Esophagus squamous epithelium (tissue), 4 donors: ENCODE results near the gene YPEL3.
A peak's percentile ranks its signal among the peaks of the same experiment; 100 is the strongest.

Source experiments
- POLR2A ChIP-seq, 4 donors: fragments of 450-650 bp; IDR thresholded peaks; one replicate each; pipeline ENCODE4 v1.6.1; 2017; ENCODE audit warnings: antibody characterized with exemption in 4 of 4, mild to moderate bottlenecking in 4 of 4, moderate library complexity in 3 of 4
- TF ChIP-seq, protein P1 (sequence below), 6 experiments: fragments of 450-650 bp in 4 of 6; fragments of 200-600 bp in 2 of 6; sonication (generic) in 2 of 6; IDR thresholded peaks; one replicate each; pipeline ENCODE4 v1.5.1; 2016 to 2019; ENCODE audit warnings: antibody characterized with exemption in 6 of 6, mild to moderate bottlenecking in 4 of 6, moderate library complexity in 4 of 6

- TF ChIP-seq, protein P1, sequence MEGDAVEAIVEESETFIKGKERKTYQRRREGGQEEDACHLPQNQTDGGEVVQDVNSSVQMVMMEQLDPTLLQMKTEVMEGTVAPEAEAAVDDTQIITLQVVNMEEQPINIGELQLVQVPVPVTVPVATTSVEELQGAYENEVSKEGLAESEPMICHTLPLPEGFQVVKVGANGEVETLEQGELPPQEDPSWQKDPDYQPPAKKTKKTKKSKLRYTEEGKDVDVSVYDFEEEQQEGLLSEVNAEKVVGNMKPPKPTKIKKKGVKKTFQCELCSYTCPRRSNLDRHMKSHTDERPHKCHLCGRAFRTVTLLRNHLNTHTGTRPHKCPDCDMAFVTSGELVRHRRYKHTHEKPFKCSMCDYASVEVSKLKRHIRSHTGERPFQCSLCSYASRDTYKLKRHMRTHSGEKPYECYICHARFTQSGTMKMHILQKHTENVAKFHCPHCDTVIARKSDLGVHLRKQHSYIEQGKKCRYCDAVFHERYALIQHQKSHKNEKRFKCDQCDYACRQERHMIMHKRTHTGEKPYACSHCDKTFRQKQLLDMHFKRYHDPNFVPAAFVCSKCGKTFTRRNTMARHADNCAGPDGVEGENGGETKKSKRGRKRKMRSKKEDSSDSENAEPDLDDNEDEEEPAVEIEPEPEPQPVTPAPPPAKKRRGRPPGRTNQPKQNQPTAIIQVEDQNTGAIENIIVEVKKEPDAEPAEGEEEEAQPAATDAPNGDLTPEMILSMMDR (IDR thresholded peaks at IDR 0.05): peak in 2 of 6 experiments; percentile 2 to 13
- peak in 2 of 4 donors; percentile 67 to 87 for TF ChIP-seq POLR2A (IDR thresholded peaks at IDR 0.05)
Observed at GRCh38 chr16:30075503-30076275, 20.3 kb downstream of the YPEL3 start, which contains the start of gene PPP4C.
